DOHH2 (cell line): ENCODE data around the gene CCDC51.

Experiments used
- EZH2phosphoT487 ChIP-seq: fragments of 200-600 bp; sonication (generic); IDR thresholded peaks from 2 replicates; pipeline ENCODE4 v1.6.1; 2017; ENCODE audit warnings: borderline replicate concordance, mild to moderate bottlenecking, antibody characterized with exemption, low read length, moderate library complexity, mixed read lengths
- TF ChIP-seq, protein P1 (sequence below): fragments of 200-600 bp; sonication (generic); IDR thresholded peaks from one replicate; pipeline ENCODE4 v1.5.1; 2014; ENCODE audit warnings: antibody characterized with exemption, mild to moderate bottlenecking, low read depth, low read length; ENCODE audit not compliant: poor library complexity, severe bottlenecking

- TF ChIP-seq, protein P1, sequence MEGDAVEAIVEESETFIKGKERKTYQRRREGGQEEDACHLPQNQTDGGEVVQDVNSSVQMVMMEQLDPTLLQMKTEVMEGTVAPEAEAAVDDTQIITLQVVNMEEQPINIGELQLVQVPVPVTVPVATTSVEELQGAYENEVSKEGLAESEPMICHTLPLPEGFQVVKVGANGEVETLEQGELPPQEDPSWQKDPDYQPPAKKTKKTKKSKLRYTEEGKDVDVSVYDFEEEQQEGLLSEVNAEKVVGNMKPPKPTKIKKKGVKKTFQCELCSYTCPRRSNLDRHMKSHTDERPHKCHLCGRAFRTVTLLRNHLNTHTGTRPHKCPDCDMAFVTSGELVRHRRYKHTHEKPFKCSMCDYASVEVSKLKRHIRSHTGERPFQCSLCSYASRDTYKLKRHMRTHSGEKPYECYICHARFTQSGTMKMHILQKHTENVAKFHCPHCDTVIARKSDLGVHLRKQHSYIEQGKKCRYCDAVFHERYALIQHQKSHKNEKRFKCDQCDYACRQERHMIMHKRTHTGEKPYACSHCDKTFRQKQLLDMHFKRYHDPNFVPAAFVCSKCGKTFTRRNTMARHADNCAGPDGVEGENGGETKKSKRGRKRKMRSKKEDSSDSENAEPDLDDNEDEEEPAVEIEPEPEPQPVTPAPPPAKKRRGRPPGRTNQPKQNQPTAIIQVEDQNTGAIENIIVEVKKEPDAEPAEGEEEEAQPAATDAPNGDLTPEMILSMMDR = no peak
- no peak for TF ChIP-seq EZH2phosphoT487
Measured at GRCh38 chr3:48435223-48435595, 4.7 kb downstream of the CCDC51 start.
